ENCODE results near the gene GNG7. TPM values are rescaled to one million over a fixed set of nuclear protein-coding genes. Genes with fewer than 3 reads are reported as not detected.
A peak's percentile ranks its signal among the peaks of the same experiment; 100 is the strongest.

Gene GNG7
- total RNA-seq, 1 experiment from 2014 or later, result 7.7 TPM

GRCh38 chr19:2720777-2721569 is 18.5 kb upstream of the GNG7 start, which contains the start of gene DIRAS1:
DIRAS1 (minus strand) TSS chr19:2721372; CDS start chr19:2717806, 3,566 bp downstream.
- Mint-ChIP-seq H3K4me3 (peak within 1 kb of the TSS; percentile 72 to 84), H3K27me3 (ENCODE audit: low read depth) (peaks cover 36% of the 10 kb centered on the region), H3K36me3 (ENCODE audit: insufficient read depth in 1 of 3, low read depth in 3 of 3) (peaks cover 3 to 5% (median 4%) of the 10 kb centered on the region in 3 experiments), H3K27ac (no peak within 1 kb of the TSS), H3K9me3 (no peaks in the 10 kb centered on the region), H3K4me1 (peaks cover 6 to 14% of the 10 kb centered on the region in 2 experiments)
- Histone ChIP-seq H3K9ac (ENCODE audit: extremely low read depth, insufficient read length, low read length) (no peak within 1 kb of the TSS), H3K9me3 (ENCODE audit: control insufficient read depth, low read depth, low read length) (no peaks in the 10 kb centered on the region), H4K20me1 (ENCODE audit: control insufficient read depth, insufficient read depth, insufficient read length) (no peaks in the 10 kb centered on the region), H3K4ac (ENCODE audit: low read depth, low read length) (no peak within 1 kb of the TSS), H2AK5ac (ENCODE audit: insufficient read length, low read length) (no peak within 1 kb of the TSS), H2BK5ac (ENCODE audit: insufficient read length, low read length) (no peak within 1 kb of the TSS), H2BK20ac (ENCODE audit: low read depth, low read length, poor library complexity, severe bottlenecking) (no peak within 1 kb of the TSS), H2BK12ac (ENCODE audit: insufficient read length, low read depth, low read length) (no peak within 1 kb of the TSS), H3K79me1 (ENCODE audit: insufficient read depth, low read depth, low read length, poor library complexity, severe bottlenecking) (no peaks in the 10 kb centered on the region), H3K4me1 (ENCODE audit: insufficient read depth, low read length) (no peaks in the 10 kb centered on the region), H3K23ac (ENCODE audit: insufficient read length, low read depth, low read length) (no peak within 1 kb of the TSS), H3K14ac (ENCODE audit: insufficient read depth, low read length) (peak within 1 kb of the TSS; percentile 63; the same call in 1 of the 2 replicates), H3K79me2 (ENCODE audit: insufficient read depth, low read length) (no peaks in the 10 kb centered on the region), H2BK120ac (ENCODE audit: low read depth, low read length, poor library complexity, severe bottlenecking) (no peak within 1 kb of the TSS), H4K5ac (ENCODE audit: insufficient read length, low read depth, low read length) (no peak within 1 kb of the TSS), H3K4me2 (ENCODE audit: insufficient read depth, insufficient read length, low read length) (peak within 1 kb of the TSS; percentile 41), H3K27me3 (ENCODE audit: insufficient read depth, low read length) (no peaks in the 10 kb centered on the region), H2AFZ (ENCODE audit: low read length) (no peak within 1 kb of the TSS), H3K23me2 (ENCODE audit: insufficient read length, low read depth, low read length, poor library complexity, severe bottlenecking) (peaks cover 7% of the 10 kb centered on the region), H3K18ac (ENCODE audit: insufficient read length, low read depth, low read length) (no peak within 1 kb of the TSS), H3T11ph (ENCODE audit: low read length) (no peak within 1 kb of the TSS), H4K91ac (ENCODE audit: insufficient read length, low read depth, low read length) (no peak within 1 kb of the TSS), H3K27ac (ENCODE audit: insufficient read length, low read depth, low read length) (no peak within 1 kb of the TSS), H3K56ac (ENCODE audit: insufficient read length, low read depth, low read length) (no peak within 1 kb of the TSS), H4K8ac (replicated peaks; ENCODE audit: insufficient read length, low read depth, low read length) (no peak within 1 kb of the TSS), H2BK15ac (ENCODE audit: low read depth, low read length) (no peak within 1 kb of the TSS)
- DNase-seq, result peak; percentile 63
- TF ChIP-seq, protein P1, sequence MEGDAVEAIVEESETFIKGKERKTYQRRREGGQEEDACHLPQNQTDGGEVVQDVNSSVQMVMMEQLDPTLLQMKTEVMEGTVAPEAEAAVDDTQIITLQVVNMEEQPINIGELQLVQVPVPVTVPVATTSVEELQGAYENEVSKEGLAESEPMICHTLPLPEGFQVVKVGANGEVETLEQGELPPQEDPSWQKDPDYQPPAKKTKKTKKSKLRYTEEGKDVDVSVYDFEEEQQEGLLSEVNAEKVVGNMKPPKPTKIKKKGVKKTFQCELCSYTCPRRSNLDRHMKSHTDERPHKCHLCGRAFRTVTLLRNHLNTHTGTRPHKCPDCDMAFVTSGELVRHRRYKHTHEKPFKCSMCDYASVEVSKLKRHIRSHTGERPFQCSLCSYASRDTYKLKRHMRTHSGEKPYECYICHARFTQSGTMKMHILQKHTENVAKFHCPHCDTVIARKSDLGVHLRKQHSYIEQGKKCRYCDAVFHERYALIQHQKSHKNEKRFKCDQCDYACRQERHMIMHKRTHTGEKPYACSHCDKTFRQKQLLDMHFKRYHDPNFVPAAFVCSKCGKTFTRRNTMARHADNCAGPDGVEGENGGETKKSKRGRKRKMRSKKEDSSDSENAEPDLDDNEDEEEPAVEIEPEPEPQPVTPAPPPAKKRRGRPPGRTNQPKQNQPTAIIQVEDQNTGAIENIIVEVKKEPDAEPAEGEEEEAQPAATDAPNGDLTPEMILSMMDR (conservative IDR thresholded peaks at IDR 0.05), result no peak
- no CpG with 5 or more reads among the region's 100 CpGs for WGBS (ENCODE audit: extremely low coverage, insufficient read length, low lambda C conversion rate)
